IPS DF 6.9 (cell line): ENCODE data around the gene CLIC6.

Experiments
- DNase-seq: peaks from one replicate; pipeline ENCODE4 v3.0.0-alpha.2; 2013; ENCODE audit warnings: low read depth, low spot score
- H3K27ac ChIP-seq: one replicate; pipeline ENCODE4 v1.5.1; 2013; ENCODE audit warnings: low read length, control low read depth
- H3K27me3 ChIP-seq: 2 replicates; pipeline ENCODE4 v1.6.1; 2013; ENCODE audit warnings: mild to moderate bottlenecking, low read length; ENCODE audit not compliant: control insufficient read depth, insufficient read depth
- H3K36me3 ChIP-seq: 2 replicates; pipeline ENCODE4 v1.6.1; 2013; ENCODE audit warnings: low read length; ENCODE audit not compliant: control insufficient read depth, insufficient read depth
- H3K4me1 ChIP-seq: 2 replicates; pipeline ENCODE4 v1.6.1; 2013; ENCODE audit warnings: low read length; ENCODE audit not compliant: control insufficient read depth, insufficient read depth
- H3K4me3 ChIP-seq: 2 replicates; pipeline ENCODE4 v1.5.1; 2013; ENCODE audit warnings: mild to moderate bottlenecking, low read length
- H3K9me3 ChIP-seq: 2 replicates; pipeline ENCODE4 v1.6.1; 2013; ENCODE audit warnings: low read length, inconsistent platforms; ENCODE audit not compliant: control insufficient read depth, insufficient read depth
- WGBS: extraction: QIAGEN DNeasy Blood & Tissue Kit; methylation state at CpG from one replicate; pipeline ENCODE4 v1.1.7; 2013; ENCODE audit warnings: mixed read lengths, missing lambda C conversion rate; ENCODE audit not compliant: insufficient read length, insufficient coverage; 5-methylcytosine and 5-hydroxymethylcytosine counted together

Gene CLIC6

DNA sequence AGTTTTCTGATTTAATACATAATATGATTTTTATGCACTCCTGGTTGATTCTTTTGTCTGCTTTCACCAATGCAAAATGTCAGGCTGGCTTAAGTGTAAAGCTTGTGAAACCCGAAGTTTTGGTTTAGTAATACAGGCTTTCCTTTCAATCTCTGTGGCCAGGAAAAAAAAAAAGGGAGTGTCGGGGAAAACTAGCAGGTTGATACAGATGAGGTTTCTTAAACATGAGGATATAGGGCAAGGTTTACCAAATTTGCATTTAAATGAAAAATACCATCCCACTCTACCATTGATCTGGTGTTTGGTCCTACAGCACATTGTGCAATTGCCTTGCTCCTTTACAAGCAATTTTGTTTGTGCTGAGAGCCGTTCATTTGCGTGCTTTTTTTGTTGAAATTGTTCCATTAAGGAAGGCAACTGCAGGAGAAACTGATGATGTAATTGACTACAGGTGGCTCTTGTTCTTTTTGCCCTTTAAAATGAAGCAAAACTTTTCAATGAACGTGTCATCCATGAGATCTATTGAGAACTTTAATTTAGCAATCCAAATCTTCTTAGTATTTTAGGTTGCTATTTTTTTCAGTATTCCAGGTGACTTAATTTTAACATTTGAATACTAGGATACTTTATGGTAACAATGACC is 22.7 kb downstream of the CLIC6 start:
- peaks cover 2% of the 10 kb centered on the region; the same call in 1 of the 2 replicates for H3K4me1 ChIP-seq
- WGBS = no CpG with 5 or more reads among the region's 5 CpGs
- H3K9me3 ChIP-seq = no peaks in the 10 kb centered on the region
- H3K27ac ChIP-seq = no peak overlapping the region
- no peak overlapping the region for H3K4me3 ChIP-seq
- no peaks in the 10 kb centered on the region for H3K36me3 ChIP-seq
- DNase-seq = no peak
- H3K27me3 ChIP-seq = 0 out of 2 replicates have a peak, but pooled peaks cover 1% of the 10 kb centered on the region

GRCh38 chr21:34692458-34693020 is 23.7 kb downstream of the CLIC6 start:
- H3K36me3 ChIP-seq = no peaks in the 10 kb centered on the region
- no peak for DNase-seq
- H3K4me3 ChIP-seq = no peak overlapping the region
- no CpG with 5 or more reads among the region's 2 CpGs for WGBS
- no peaks in the 10 kb centered on the region for H3K9me3 ChIP-seq
- H3K27ac ChIP-seq = no peak overlapping the region
- peaks cover 2% of the 10 kb centered on the region; the same call in 1 of the 2 replicates for H3K4me1 ChIP-seq
- H3K27me3 ChIP-seq = 0 out of 2 replicates have a peak, but pooled peaks cover 1% of the 10 kb centered on the region

DNA sequence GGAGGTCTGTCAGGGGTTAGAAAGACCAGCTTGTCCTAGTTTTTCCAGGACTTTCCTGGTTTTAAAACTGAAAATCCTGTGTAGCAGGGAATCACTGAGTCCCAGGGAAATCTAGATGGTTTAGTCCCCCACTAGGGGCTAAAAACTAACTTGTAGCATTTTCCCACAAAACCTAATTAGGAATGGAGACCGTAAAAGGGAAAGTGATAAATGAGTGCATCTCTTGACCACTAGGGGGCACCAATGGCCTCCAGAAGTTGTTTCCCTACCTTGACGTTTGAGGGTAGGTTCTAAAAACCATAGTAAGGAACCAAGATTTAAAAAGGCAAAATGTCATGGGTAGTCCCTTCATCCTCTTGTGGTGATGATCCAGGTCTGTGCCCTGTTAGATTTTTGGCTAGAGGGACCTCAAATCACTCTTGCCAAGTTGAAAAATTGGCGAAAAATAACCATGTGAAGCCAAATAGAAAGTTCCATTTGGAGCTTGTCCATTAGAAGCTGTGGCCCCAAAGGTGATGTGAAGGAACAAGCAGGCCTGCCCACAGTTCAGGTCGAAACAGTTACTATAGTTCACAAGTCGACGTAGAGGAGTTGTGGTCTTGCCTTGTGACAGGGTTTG is 24.5 kb downstream of the CLIC6 start:
- Histone ChIP-seq H3K36me3 (no peaks in the 10 kb centered on the region), H3K9me3 (no peaks in the 10 kb centered on the region), H3K27ac (no peak overlapping the region), H3K4me1 (peaks cover 2% of the 10 kb centered on the region; the same call in 1 of the 2 replicates), H3K4me3 (no peak overlapping the region), H3K27me3 (0 out of 2 replicates have a peak, but pooled peaks cover 1% of the 10 kb centered on the region)
- peak; percentile 60 for DNase-seq
- WGBS = no CpG with 5 or more reads among the region's 6 CpGs

DNA sequence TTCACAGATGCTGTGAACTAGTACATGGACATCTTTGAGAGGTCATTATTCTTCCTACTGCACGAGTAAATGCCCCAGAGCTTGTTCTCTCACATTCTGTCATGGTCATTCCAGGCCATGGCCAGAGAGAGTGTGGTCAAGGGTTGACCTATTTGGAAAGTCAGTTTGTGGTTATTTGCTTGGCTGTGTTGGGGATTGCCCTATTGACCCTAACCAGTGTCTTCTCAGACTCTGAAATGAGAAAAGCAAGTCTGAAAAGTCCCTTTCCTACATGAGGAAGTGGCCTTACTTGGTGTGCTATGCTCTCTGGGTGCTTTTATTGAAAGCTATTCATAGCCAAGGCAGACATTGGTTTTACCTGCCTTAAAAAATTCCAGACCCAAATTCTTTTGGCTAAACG is 26.6 kb downstream of the CLIC6 start:
- no CpG with 5 or more reads among the region's 2 CpGs for WGBS

GRCh38 chr21:34696121-34696520 is 27.3 kb downstream of the CLIC6 start:
- no peak overlapping the region for H3K27ac ChIP-seq
- peaks cover 2% of the 10 kb centered on the region; the same call in 1 of the 2 replicates for H3K4me1 ChIP-seq
- DNase-seq = no peak
- no CpG with 5 or more reads among the region's 1 CpG for WGBS
- 0 out of 2 replicates have a peak, but pooled peaks cover 1% of the 10 kb centered on the region for H3K27me3 ChIP-seq
- no peaks in the 10 kb centered on the region for H3K9me3 ChIP-seq
- H3K4me3 ChIP-seq = no peak overlapping the region
- no peaks in the 10 kb centered on the region for H3K36me3 ChIP-seq

More for the DNA sequence above, 26.6 kb downstream of the CLIC6 start:
- Histone ChIP-seq H3K4me3 (no peak overlapping the region), H3K27me3 (0 out of 2 replicates have a peak, but pooled peaks cover 1% of the 10 kb centered on the region), H3K9me3 (no peaks in the 10 kb centered on the region), H3K4me1 (peaks cover 2% of the 10 kb centered on the region; the same call in 1 of the 2 replicates), H3K36me3 (no peaks in the 10 kb centered on the region), H3K27ac (no peak overlapping the region)
- no peak for DNase-seq

DNA sequence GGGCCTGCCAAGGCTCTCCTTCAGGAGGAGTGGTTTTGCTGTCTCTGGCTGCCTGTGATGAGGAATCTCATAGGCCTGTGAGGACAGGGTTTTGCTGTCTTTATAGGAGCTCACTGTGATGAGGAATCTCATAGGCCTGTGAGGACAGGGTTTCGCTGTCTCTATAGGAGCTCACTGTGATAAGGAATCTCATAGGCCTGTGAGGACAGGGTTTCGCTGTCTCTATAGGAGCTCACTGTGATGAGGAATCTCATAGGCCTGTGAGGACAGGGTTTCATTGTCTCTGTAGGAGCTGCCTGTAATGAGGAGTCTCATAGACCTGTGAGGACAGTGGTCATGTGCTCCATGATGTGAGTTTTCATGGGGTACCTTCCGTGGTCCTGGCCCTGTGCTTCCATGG is 29.0 kb downstream of the CLIC6 start:
- Histone ChIP-seq H3K27ac (no peak overlapping the region), H3K4me1 (no peaks in the 10 kb centered on the region), H3K9me3 (no peaks in the 10 kb centered on the region), H3K4me3 (no peak overlapping the region), H3K36me3 (no peaks in the 10 kb centered on the region), H3K27me3 (no peaks in the 10 kb centered on the region)
- WGBS = no CpG with 5 or more reads among the region's 3 CpGs
- no peak for DNase-seq

DNA sequence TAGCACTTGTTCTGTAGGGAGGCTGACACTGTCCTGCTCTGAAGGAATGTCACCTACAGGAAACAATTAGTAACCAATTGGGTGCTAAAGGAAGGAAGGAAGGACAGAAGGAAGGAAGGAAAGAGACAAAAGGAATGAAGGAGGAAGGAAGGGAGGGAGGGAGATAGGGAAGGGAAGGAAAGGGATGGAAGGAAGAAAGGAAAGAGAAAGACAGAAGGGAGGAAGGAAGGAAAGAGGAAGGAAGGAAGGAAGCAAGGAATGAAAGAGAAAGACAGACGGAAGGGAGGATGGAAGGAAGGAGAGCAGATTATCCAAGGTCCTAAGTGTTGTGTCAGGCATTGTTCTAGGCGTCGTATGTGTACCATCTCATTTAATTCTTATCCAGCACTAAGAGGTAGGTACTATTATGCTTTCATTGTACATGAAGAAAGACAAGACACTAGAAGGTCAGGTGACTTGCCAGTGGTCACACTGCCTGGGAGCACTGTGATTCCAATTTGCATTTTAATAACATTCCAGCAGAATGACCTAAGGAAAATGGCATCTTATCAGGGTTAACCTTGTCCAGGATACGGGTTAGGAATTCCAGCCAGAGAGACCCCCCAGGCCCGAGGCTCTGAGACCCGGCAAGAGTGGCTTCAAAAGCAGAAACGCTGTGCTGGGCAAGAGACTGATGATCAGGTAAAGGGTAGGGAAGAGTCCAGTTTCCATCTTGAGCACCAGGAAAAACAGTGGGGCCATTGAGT is 29.6 kb downstream of the CLIC6 start:
- Histone ChIP-seq H3K36me3 (no peaks in the 10 kb centered on the region), H3K27me3 (no peaks in the 10 kb centered on the region), H3K4me3 (no peak overlapping the region), H3K4me1 (no peaks in the 10 kb centered on the region), H3K9me3 (no peaks in the 10 kb centered on the region), H3K27ac (no peak overlapping the region)
- no peak for DNase-seq
- no CpG with 5 or more reads among the region's 7 CpGs for WGBS

- Histone ChIP-seq H3K4me3 (no peak overlapping the region), H3K27me3 (no peaks in the 10 kb centered on the region), H3K27ac (no peak overlapping the region), H3K36me3 (no peaks in the 10 kb centered on the region), H3K4me1 (no peaks in the 10 kb centered on the region), H3K9me3 (no peaks in the 10 kb centered on the region)
- DNase-seq = no peak
- no CpG with 5 or more reads among the region's 10 CpGs for WGBS
Measured at GRCh38 chr21:34700605-34701004, 31.8 kb downstream of the CLIC6 start.

DNA sequence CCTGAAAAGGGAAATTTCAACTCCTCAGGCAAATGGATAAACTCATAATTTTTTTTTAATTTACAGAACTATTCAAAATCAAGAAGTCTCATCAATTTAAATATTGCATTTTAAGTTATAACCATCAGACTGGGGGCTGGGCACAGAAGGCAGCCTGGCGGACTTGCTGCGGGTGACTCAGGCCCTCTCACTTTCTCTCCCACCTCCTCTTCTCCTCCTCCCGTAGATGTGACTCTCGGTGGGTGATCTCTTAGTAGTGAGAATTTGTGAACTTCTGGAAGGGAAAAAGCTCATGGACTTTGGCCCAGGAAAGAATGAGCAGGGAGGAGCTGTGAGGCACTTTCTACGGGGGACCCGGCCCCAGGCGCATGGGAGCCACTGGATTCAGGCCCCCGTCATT is 32.9 kb downstream of the CLIC6 start:
- no peaks in the 10 kb centered on the region for H3K36me3 ChIP-seq
- no peaks in the 10 kb centered on the region for H3K27me3 ChIP-seq
- no peak overlapping the region for H3K27ac ChIP-seq
- no CpG with 5 or more reads among the region's 8 CpGs for WGBS
- no peak for DNase-seq
- no peaks in the 10 kb centered on the region for H3K4me1 ChIP-seq
- no peak overlapping the region for H3K4me3 ChIP-seq
- no peaks in the 10 kb centered on the region for H3K9me3 ChIP-seq
